Heart right ventricle (tissue), 16 donors: ENCODE results near the gene MCM3AP. TPM values are rescaled to one million over a fixed set of nuclear protein-coding genes. Genes with fewer than 3 reads are reported as not detected.

Experiments
- ATAC-seq, 8 donors: fragments of 200-7000 bp; cut with Tn5 transposase; one replicate each; pipeline ENCODE4 v1.9.1; 2020; ENCODE audit warnings: mild to moderate bottlenecking in 8 of 8, moderate library complexity in 8 of 8, moderate number of reproducible peaks in 1 of 8
- DNase-seq, 2 donors: peaks; one replicate each; pipeline ENCODE4 v3.0.0-alpha.2; 2020
- H3K27ac ChIP-seq, 10 donors: fragments of 200-600 bp; sonication (generic) in 2 of 10; one replicate each; pipeline versions ENCODE4 v1.5.0 to v1.8.0; 2020 to 2022; ENCODE audit warnings: mild to moderate bottlenecking in 3 of 10
- H3K27me3 ChIP-seq, 7 donors: fragments of 200-600 bp; one replicate each; pipeline ENCODE4 v1.8.0; 2021 to 2022; ENCODE audit warnings: mild to moderate bottlenecking in 2 of 7
- H3K36me3 ChIP-seq, 9 donors: fragments of 200-600 bp; sonication (generic) in 1 of 9; one replicate each; pipeline versions ENCODE4 v1.5.0 to v1.8.0; 2020 to 2022; ENCODE audit warnings: mild to moderate bottlenecking in 2 of 9
- H3K4me1 ChIP-seq, 9 donors: fragments of 200-600 bp; sonication (generic) in 1 of 9; one replicate each; pipeline versions ENCODE4 v1.5.0 to v1.8.0; 2020 to 2022; ENCODE audit warnings: mild to moderate bottlenecking in 4 of 9
- H3K4me3 ChIP-seq, 10 donors: fragments of 200-600 bp; sonication (generic) in 2 of 10; one replicate each; pipeline versions ENCODE4 v1.5.0 to v1.8.0; 2020 to 2022; ENCODE audit warnings: mild to moderate bottlenecking in 7 of 10, moderate library complexity in 2 of 10
- H3K9me3 ChIP-seq, 11 donors: fragments of 200-600 bp in 10 of 11; sonication (generic) in 2 of 11; one replicate each; pipeline versions ENCODE4 v1.5.0 to v1.8.0; 2013 to 2022; ENCODE audit warnings: mild to moderate bottlenecking in 2 of 11, control low read depth in 1 of 11, moderate library complexity in 1 of 11
- WGBS, 2 donors: extraction: QIAGEN DNeasy Blood & Tissue Kit; methylation state at CpG; one replicate each; pipeline ENCODE4 v1.1.7; 2013; ENCODE audit warnings: inconsistent platforms in 1 of 2; 5-methylcytosine and 5-hydroxymethylcytosine counted together
- intact Hi-C, 10 donors: fragments of 100-400 bp; cut with DNase I; formaldehyde crosslinking; loops; one replicate each; pipeline versions ENCODE4 v1.11.1 to v1.14.2; 2022
- polyA plus RNA-seq, 2 donors: library from polyadenylated mRNA; stranded (reverse); fragments of 200-250 nt; gene quantifications; one replicate each; pipeline ENCODE4 v1.2.3, GENCODE V29; 2013
- total RNA-seq, 10 donors: library from RNA; stranded (reverse); fragmentation: NEBNext Ultra II Directional in 3 of 10; extraction: Animal tissue kit (Norgen Biotek cat#: 25700) in 3 of 10; gene quantifications; one replicate each; pipeline versions ENCODE4 v1.2.1 to v1.2.4, GENCODE V29; 2021 to 2023
- TF ChIP-seq, protein P1 (sequence below), 9 donors: fragments of 200-600 bp; sonication (generic) in 2 of 9; IDR thresholded peaks; one replicate each; pipeline versions ENCODE4 v1.5.0 to v1.8.0; 2021 to 2022; ENCODE audit warnings: antibody characterized with exemption in 9 of 9, mild to moderate bottlenecking in 5 of 9, moderate library complexity in 1 of 9
- donor health status: Arrhythmogenic right ventricular cardiomyopathy.
- donor health status: ischemic (EF 13 %, LVEDD 7.1; RV severe dilation, severe dysfunction).
- donor health status: healthy with polysubstance abuse.
- donor health status: DM: no; HTN: yes; CAD: no.
- donor health status: DM: no; HTN: no; CAD: no.
- donor health status: ischemic (EF 25% LVEDD 6.9; RV normal size, moderate dysfunction).
- donor health status: ischemic (EF 25% LVEDD 5.7; RV mildly dilated, moderate dysfunction).
- donor health status: healthy.
- donor health status: DM: yes; HTN: yes; CAD: no.
- donor health status: Ischemic cardiomyopathy.
- donor health status: ischemic (EF 35%, LVEDD 5.7; RV mildly dilated, moderate dysfunction).
- donor health status: nonischemic (EF 11% LVEDD 7.7; RV severe dilation, severe dysfunction).
- donor health status: DM: yes; HTN: yes; CAD: no.
- donor health status: PGD.
- donor health status: ischemic (EF 29% LVEDD 5.4; RV normal size, mild dysfunction).
- donor health status: nonischemic (EF 23%, LVEDD 6.1; RV moderate dilation, normal function).

The MCM3AP gene
- total and polyA plus RNA-seq, 12 donors, result 31.0 to 68.4 (median 52.0) TPM

- peak overlapping the region; percentile 5 to 73 (median 52) for H3K4me3 ChIP-seq
- peaks cover 0 to 13% (median 0%) of the 10 kb centered on the region in 7 donors for H3K27me3 ChIP-seq
- intact Hi-C loops, result no loop called here
- ATAC-seq (peak; percentile 23 to 65 (median 47)), DNase-seq (peak; percentile 30 to 41)
- peaks cover 9 to 37% (median 31%) of the 10 kb centered on the region in 9 donors for H3K4me1 ChIP-seq
- H3K36me3 ChIP-seq, result peaks cover 0 to 19% (median 0%) of the 10 kb centered on the region in 9 donors
- no peaks in the 10 kb centered on the region for H3K9me3 ChIP-seq
- 3 to 5% methylated on average over 83 to 84 of the region's 84 CpGs for WGBS, 2 donors
- H3K27ac ChIP-seq, result peak overlapping the region; percentile 67 to 87 (median 78)
- TF ChIP-seq, protein P1, sequence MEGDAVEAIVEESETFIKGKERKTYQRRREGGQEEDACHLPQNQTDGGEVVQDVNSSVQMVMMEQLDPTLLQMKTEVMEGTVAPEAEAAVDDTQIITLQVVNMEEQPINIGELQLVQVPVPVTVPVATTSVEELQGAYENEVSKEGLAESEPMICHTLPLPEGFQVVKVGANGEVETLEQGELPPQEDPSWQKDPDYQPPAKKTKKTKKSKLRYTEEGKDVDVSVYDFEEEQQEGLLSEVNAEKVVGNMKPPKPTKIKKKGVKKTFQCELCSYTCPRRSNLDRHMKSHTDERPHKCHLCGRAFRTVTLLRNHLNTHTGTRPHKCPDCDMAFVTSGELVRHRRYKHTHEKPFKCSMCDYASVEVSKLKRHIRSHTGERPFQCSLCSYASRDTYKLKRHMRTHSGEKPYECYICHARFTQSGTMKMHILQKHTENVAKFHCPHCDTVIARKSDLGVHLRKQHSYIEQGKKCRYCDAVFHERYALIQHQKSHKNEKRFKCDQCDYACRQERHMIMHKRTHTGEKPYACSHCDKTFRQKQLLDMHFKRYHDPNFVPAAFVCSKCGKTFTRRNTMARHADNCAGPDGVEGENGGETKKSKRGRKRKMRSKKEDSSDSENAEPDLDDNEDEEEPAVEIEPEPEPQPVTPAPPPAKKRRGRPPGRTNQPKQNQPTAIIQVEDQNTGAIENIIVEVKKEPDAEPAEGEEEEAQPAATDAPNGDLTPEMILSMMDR (IDR thresholded peaks at IDR 0.05), result no peak
Measured at GRCh38 chr21:46297338-46298271, 12.2 kb upstream of the MCM3AP start.

- Histone ChIP-seq H3K27me3 (peaks cover 0 to 13% (median 0%) of the 10 kb centered on the region in 7 donors), H3K4me3 (peak overlapping the region in 7 of 10 donors; percentile 7 to 73 (median 52)), H3K9me3 (no peaks in the 10 kb centered on the region), H3K27ac (peak overlapping the region; percentile 35 to 87 (median 78)), H3K36me3 (peaks cover 0 to 27% (median 10%) of the 10 kb centered on the region in 9 donors), H3K4me1 (peaks cover 9 to 37% (median 31%) of the 10 kb centered on the region in 9 donors)
- ATAC-seq (peak; percentile 82 to 97 (median 92)), DNase-seq (peak; percentile 88 to 92)
- 45 to 59% methylated on average over 29 of the region's 29 CpGs for WGBS, 2 donors
- intact Hi-C loops, result no loop called here
- TF ChIP-seq, protein P1 (IDR thresholded peaks at IDR 0.05), result no peak
Measured at GRCh38 chr21:46295996-46296752, 10.8 kb upstream of the MCM3AP start.

GRCh38 chr21:46295177-46295770 lies 9.9 kb upstream of the MCM3AP start:
- ATAC-seq (peak; percentile 5 to 55 (median 36)), DNase-seq (peak in 1 of 2 donors; percentile 38)
- Histone ChIP-seq H3K9me3 (no peaks in the 10 kb centered on the region), H3K4me3 (no peak overlapping the region), H3K4me1 (peaks cover 9 to 37% (median 31%) of the 10 kb centered on the region in 9 donors), H3K27me3 (peaks cover 0 to 13% (median 0%) of the 10 kb centered on the region in 7 donors), H3K27ac (peak overlapping the region; percentile 35 to 87 (median 77)), H3K36me3 (peaks cover 0 to 26% (median 11%) of the 10 kb centered on the region in 9 donors)
- intact Hi-C loops, result no loop called here
- whole genome bisulfite sequencing, 2 donors, result 38 to 44% methylated on average over 9 of the region's 9 CpGs
- TF ChIP-seq, protein P1 (IDR thresholded peaks at IDR 0.05), result no peak
